ENCODE measurements around the gene FBXL22.

DNA sequence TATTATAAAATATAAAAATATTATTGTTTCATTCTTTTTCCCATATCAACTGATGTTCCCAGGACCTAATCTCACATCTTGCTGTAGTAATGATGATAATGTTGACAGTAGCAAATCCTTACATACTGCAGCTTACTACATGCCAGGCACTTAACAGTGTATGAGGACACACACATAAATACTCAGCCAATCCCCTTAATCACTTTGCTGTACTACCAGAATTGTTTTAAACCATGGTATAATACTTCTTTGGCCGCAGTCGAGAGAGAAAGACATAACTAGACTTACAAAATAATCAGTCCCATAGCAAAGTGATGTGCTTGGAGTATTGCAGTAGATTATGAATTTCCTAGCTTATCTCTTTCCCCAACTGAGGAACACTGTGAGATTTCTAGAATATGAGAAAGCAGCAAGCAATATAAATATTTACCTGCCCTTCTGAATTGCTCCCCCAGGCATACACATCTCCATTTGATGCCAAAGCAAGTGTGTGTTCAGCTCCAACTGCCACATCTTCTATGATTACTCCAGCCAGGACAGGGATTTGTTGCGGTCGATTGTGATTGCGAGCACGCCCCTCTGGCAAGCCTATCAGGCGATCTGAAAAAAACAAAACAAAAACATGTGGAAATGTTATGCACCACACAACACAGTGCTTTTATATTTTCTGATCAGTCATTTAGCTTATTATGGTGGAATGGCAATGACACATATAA is 33.0 kb downstream of the FBXL22 start:
- TF ChIP-seq CTCF (IDR thresholded peaks at IDR 0.05) (no peak), POLR2A (IDR thresholded peaks at IDR 0.05; ENCODE audit: low read depth) (no peak), EP300 (IDR thresholded peaks at IDR 0.05) (no peak)

Measured in esophagus muscularis mucosa (tissue), 4 donors.